Measurements from ENCODE around the gene SLC48A1.

SLC48A1 gene

GRCh38 chr12:47731723-47732122 is 41.3 kb upstream of the SLC48A1 start:
- Histone ChIP-seq H3K4me3 (no peak overlapping the region), H3K27me3 (no peaks in the 10 kb centered on the region), H3K9me3 (no peaks in the 10 kb centered on the region), H3K27ac (no peak overlapping the region), H3K4me1 (peaks cover 6 to 19% (median 17%) of the 10 kb centered on the region in 4 donors), H3K36me3 (no peaks in the 10 kb centered on the region)
- intact Hi-C loops (cut with DNase I; ENCODE audit: low total_unique reads), result no loop called here
- no peak for DNase-seq
- TF ChIP-seq, protein P1, sequence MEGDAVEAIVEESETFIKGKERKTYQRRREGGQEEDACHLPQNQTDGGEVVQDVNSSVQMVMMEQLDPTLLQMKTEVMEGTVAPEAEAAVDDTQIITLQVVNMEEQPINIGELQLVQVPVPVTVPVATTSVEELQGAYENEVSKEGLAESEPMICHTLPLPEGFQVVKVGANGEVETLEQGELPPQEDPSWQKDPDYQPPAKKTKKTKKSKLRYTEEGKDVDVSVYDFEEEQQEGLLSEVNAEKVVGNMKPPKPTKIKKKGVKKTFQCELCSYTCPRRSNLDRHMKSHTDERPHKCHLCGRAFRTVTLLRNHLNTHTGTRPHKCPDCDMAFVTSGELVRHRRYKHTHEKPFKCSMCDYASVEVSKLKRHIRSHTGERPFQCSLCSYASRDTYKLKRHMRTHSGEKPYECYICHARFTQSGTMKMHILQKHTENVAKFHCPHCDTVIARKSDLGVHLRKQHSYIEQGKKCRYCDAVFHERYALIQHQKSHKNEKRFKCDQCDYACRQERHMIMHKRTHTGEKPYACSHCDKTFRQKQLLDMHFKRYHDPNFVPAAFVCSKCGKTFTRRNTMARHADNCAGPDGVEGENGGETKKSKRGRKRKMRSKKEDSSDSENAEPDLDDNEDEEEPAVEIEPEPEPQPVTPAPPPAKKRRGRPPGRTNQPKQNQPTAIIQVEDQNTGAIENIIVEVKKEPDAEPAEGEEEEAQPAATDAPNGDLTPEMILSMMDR (IDR thresholded peaks at IDR 0.05), result no peak

DNA sequence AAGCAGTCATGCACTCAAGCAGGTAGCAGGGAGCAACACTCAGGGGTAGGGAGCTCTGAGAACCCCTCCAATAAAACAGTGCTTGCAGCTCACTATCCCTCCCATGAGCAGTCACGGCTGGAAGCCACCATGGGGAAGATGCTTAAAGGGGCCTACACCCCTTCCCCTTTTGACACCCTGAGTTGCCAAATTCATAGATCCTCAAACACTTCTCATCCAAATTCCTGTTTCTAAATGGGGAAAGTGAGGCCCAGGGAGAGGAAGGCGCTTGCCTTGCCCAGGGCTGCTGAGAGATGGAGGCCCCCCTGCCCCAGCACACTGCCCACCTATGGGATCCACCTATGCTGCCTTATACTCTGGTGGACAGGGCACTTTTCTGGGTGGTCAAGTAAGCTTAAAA is 40.5 kb upstream of the SLC48A1 start:
- intact Hi-C loops (cut with DNase I; ENCODE audit: low total_unique reads), result no loop called here
- H3K27ac ChIP-seq, result no peak overlapping the region
- TF ChIP-seq, protein P1 (IDR thresholded peaks at IDR 0.05), result no peak
- no peaks in the 10 kb centered on the region for H3K27me3 ChIP-seq
- H3K4me1 ChIP-seq, result peaks cover 8 to 25% (median 24%) of the 10 kb centered on the region in 4 donors
- DNase-seq, result no peak
- H3K9me3 ChIP-seq, result no peaks in the 10 kb centered on the region
- no peak overlapping the region for H3K4me3 ChIP-seq
- H3K36me3 ChIP-seq, result no peaks in the 10 kb centered on the region

DNA sequence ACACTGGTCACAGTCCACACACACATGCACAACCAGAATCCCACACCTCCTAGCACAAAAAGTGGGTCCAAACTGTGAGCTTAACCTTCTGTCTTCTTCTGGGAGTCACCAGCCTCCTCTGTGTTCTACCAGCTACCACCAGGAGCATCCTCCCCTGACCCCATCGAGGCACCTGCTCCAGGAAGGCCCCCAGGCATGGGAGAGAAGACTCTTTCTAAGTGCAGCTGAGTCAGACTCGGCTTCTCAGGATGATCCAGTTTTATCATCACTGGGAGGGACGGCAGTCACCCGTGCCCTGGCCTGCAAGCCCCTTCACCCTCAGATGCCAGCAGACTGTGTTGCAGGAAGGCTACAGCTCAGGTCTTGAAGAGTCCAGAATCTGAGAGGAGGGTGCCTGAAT is 39.9 kb upstream of the SLC48A1 start:
- intact Hi-C loops (cut with DNase I; ENCODE audit: low total_unique reads), result no loop called here
- Histone ChIP-seq H3K4me3 (no peak overlapping the region), H3K27me3 (no peaks in the 10 kb centered on the region), H3K4me1 (peaks cover 13 to 31% (median 31%) of the 10 kb centered on the region in 4 donors), H3K9me3 (no peaks in the 10 kb centered on the region), H3K27ac (no peak overlapping the region), H3K36me3 (no peaks in the 10 kb centered on the region)
- TF ChIP-seq, protein P1 (IDR thresholded peaks at IDR 0.05), result no peak
- DNase-seq, result no peak

GRCh38 chr12:47734725-47735480 is 38.1 kb upstream of the SLC48A1 start:
- TF ChIP-seq, protein P1 (IDR thresholded peaks at IDR 0.05), result no peak
- Histone ChIP-seq H3K27ac (peak overlapping the region; percentile 82 to 84), H3K9me3 (no peaks in the 10 kb centered on the region), H3K4me3 (no peak overlapping the region), H3K27me3 (no peaks in the 10 kb centered on the region), H3K36me3 (peaks cover 0 to 10% (median 0%) of the 10 kb centered on the region in 3 donors), H3K4me1 (peaks cover 13 to 35% (median 33%) of the 10 kb centered on the region in 4 donors)
- intact Hi-C loops (cut with DNase I; ENCODE audit: low total_unique reads), result no loop called here
- no peak for DNase-seq

- DNase-seq, result no peak
- peak overlapping the region; percentile 82 to 84 for H3K27ac ChIP-seq
- peaks cover 0 to 13% (median 0%) of the 10 kb centered on the region in 3 donors for H3K36me3 ChIP-seq
- no peaks in the 10 kb centered on the region for H3K9me3 ChIP-seq
- peaks cover 13 to 36% (median 35%) of the 10 kb centered on the region in 4 donors for H3K4me1 ChIP-seq
- intact Hi-C loops (cut with DNase I; ENCODE audit: low total_unique reads), result no loop called here
- no peaks in the 10 kb centered on the region for H3K27me3 ChIP-seq
- H3K4me3 ChIP-seq, result no peak overlapping the region
- TF ChIP-seq, protein P1 (IDR thresholded peaks at IDR 0.05), result no peak
Measured at GRCh38 chr12:47735649-47736048, 37.4 kb upstream of the SLC48A1 start.
